HG03060 (cell line): ENCODE results near the gene LRRC47.
"Not testable (repeated sequence)": the region's sequence is repeated elsewhere in the genome, so short reads cannot be mapped to it uniquely, and the experiment has no call there.

Experiments
- ATAC-seq: cut with Tn5 transposase; IDR thresholded peaks from one replicate; pipeline ENCODE4 v1.9.1; 2021; ENCODE audit warnings: low read depth, moderate number of reproducible peaks; ENCODE audit not compliant: unreplicated experiment

Gene LRRC47

GRCh38 chr1:3816331-3817137 is 20.2 kb upstream of the LRRC47 start:
- ATAC-seq = no peak

GRCh38 chr1:3814771-3815561 is 18.7 kb upstream of the LRRC47 start:
- no peak for ATAC-seq

- no peak for ATAC-seq
Measured at GRCh38 chr1:3814065-3814464, 17.8 kb upstream of the LRRC47 start.

DNA sequence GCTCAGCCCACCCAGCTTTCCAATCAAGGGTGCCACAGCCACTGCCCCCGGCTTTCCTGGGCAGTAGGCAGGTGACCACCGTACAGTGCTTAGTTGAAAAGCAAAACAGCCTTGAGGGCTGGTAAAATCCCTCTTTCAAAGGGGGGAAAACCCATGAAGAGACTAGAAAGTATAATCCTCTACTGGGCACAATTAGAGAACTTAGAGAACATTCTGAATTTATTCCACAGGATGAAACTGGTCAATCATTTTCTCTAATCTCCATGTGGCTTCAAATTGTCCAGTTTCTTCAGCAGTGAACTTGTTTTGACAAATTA is 15.3 kb upstream of the LRRC47 start:
- ATAC-seq = no peak

DNA sequence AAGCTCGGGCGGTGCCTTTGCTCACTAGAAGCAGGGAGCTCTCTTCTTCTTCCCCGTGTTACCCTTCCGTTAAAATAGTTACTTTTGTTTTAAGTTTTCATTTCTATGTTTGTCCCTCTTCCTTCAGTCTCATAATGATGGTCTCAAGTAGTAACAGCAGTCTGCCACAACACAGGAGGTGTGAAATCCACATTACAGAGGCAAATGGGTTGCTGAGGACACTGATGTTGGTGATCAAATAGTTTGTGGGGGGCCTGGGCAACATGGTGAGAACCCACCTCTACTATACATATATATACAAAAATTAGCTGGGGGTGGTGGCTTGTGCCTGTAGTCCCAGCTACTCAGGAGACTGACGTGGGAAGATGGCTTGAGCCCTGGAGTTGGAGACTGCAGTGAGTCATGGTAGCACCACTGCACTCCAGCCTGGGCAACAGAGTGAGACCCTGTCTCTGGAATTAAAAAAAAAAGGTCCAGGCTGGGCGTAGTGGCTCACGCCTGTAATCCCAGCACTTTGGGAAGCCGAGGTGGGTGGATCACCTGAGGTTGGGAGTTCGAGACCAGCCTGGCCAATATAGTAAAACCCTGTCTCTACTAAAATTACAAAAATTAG is 14.0 kb upstream of the LRRC47 start:
- ATAC-seq = not testable (repeated sequence)

- no peak for ATAC-seq
Measured at GRCh38 chr1:3809680-3810079, 13.4 kb upstream of the LRRC47 start.

DNA sequence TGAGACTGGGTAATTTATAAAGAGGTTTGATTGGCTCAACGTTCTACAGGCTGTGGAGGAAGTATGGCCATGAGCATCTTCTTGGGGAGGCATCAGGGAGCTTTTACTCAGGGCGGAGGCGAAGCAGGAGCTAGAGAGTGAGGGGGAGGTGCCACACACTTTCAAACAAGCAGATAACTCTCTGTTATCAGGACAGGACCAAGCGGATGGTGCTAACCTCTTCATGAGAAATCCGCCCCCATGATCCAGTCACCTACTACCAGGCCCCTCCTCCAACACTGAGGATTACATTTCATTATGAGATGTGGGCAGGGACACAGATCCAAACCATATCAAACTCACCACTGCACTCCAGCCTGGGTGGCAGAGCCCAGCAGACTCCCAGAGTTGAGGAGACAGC is 11.5 kb upstream of the LRRC47 start:
- ATAC-seq = no peak

DNA sequence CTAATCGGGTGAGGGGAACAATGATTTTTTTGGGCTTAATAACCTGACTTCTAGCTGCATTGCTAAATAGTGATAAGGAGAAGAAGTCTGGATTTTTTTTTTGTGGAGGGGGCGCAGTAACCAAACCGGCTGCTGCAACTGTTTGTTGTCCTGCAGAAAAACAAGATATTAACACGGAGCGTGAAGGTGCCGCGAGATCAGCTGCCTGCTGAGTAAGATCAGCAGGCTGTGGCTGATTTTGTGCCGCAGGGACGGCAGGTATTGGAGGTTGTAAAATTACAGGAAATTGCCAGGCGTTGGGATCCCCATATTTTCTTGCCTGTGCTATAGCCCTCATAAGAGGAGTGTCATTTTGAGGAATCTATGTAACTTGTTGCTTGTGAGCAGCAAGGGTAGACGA is 8.7 kb upstream of the LRRC47 start:
- ATAC-seq = no peak

DNA sequence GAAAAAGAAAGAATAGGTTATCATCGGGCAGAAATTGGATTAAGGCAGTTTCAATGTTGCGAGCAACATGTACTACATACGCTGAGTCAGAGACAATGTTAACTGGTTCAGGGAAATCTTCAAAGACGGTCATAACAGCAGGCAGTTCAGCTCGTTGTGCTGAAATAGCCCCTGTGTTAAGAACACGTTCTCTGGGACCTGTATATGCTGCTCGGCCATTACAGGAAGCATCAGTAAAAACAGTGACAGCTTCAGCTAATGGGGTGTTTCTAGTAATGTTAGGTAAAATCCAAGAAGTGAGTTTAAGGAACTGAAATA is 8.3 kb upstream of the LRRC47 start:
- ATAC-seq = not testable (repeated sequence)

GRCh38 chr1:3803905-3804626 is 7.8 kb upstream of the LRRC47 start:
- ATAC-seq = no peak

GRCh38 chr1:3800795-3801194 is 4.5 kb upstream of the LRRC47 start:
- ATAC-seq = not testable (repeated sequence)

DNA sequence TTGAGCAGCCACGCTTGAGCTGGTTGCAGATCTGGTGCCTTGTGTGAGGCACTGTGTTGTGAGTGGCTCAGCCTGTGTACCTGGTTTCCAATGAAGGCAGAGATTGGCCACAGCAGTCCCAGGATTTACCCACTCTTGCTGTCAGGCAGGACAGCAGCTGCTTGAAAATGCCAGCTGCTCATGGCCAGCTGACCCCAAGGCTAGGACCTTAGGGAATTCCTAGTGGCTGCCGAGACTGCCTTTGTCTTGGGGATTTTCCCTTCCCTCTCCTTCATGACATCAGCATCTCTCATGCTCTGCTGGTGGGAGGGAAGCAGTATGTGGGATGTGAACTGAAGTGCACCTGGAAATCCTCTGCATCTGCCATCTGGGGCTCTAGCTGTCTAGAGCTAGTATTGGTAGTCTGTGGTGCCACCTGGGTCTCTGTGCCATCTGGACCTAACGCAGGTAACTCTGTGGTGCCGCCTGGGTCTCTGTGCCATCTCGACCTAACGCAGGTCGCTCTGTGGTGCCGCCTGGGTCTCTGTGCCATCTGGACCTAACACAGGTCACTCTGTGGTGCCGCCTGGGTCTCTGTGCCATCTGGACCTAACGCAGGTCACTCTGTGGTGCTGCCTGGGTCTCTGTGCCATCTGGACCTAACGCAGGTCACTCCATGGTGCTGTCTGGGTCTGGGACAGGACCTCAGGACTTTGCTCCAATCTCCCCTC is 3.8 kb upstream of the LRRC47 start:
- ATAC-seq = no peak

DNA sequence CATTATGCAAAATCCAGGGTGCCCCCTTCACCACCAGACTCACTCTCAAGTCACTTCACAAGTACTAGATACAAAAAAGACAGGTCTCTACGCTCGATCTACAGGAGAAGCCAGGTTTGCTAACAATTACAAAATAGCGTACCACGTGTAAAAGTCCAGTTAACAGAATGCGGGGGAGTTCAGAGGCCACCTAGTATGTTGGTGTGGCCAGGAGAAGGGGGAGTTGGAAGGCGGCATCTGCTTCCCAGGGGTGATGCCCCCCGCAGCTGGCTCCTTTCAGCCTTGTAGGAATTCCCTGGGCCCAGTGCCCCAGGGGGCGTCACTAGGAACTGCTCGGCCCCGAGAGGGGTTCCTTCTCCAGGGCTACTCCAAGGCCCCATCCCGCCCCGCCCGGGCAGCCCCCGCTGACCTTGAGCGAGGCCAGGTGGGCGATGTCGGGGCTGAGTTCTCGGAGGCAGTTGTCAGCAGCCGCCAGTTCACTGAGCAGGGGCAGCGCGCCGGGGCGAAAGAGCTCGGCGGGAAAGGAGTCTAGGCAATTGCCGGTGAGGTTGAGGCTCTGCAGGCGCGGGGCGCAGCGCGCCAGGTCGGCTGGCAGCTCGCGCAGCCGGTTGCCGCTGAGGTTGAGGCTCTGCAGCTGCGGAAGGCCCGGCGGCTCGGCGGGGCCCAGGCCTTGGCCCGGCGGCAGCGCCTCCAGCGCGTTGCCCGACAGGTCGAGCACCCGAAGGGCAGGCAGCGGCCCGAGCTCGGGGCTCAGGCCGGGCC is 664 bp downstream of the LRRC47 start:
- ATAC-seq = peak; percentile 9

DNA sequence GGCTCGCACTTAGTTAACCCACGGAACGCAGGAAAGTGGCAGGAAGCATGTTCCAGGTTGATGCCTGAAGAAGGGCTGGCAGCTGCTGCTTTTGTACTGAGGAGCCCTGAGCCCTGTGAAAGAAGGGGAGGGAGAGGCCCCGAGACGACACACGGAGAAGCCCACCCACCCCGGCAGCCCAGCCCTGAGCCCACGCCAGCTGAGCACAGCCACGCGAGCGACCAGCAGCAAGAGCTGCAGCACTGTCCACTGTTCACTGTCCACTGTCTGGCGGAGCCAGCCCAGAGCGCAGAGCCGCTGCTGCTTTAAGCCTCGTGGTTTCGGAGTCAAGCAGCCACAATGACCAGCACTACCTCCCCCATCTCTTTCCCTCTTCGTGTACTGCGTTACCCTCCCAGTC is 5.3 kb downstream of the LRRC47 start:
- no peak for ATAC-seq

- no peak for ATAC-seq
Measured at GRCh38 chr1:3790500-3790923, 5.8 kb downstream of the LRRC47 start.

DNA sequence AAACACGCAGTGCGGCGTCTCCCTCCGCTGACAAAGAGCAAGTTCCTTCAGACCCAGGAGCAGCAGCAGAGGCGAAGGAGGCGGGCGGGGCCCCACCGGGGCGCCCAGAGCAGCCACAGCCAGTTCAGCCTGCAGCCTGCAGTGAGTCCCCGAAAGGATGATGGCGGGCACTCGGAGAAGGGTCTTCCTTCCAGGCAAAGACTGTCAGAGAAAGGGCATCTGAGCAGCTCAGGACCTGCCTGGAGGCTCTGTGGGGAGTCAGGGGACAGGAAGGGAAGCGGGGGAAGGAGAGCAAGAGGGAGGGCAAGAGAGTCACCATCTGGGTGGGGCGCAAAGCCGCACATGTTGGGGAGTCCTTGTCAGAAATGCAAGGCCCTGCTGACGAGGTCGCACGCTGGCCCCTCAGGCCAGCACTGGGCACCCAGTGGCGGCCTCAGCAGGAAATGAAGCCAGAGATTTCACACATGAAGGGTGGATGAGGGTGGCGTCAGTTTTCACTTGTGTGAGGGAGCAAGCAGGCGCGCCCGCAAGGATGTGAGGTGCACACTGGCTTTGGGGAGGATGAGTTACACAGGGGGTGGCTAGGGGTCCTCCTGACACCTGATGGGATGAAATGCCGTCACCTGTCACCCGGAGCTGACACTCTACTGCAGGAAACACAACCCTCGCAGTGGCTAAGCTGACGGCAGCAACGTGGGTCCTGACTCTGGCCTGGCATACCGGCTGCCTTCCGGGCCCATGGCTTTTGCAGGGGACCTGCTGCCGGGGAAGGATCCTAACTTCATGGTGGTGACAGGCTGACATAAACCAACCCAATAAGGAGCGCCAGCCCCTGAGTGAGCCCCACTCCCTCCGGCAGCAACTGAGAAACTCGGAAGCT is 6.6 kb downstream of the LRRC47 start:
- ATAC-seq = no peak

DNA sequence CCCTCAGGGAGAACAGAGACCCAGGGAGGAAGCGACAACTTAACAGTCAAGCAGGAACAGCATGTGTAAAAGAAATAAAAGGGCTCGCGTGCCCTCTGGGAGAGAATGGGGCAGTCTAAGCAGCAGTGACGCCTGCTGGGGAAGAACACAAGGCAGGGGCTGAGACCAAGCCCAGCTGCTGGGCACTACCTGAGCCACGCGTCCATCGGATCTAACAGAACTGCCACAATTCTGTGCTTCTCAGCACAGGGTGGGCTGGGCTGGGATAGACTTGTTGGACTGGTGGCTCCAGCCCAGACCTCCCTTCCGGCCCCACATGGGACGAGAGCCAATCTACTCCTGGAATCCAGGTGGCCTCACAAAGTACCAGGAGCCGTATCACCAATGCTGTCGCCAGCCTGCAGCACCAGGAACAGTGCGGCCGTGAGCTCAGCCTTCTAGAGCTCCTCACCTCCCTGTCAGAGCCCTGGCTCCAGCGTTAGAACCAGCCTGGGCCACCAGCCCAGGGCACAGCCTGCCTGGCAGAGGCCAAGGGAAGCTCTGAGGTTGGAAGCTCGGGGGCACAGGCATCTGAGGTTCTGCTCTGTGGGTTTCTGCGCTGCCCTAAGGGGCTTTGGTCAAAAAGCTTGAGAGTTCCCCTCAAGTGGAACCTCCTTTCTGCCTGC is 7.4 kb downstream of the LRRC47 start:
- no peak for ATAC-seq
